CD4-positive, alpha-beta T cell treated with Interleukin-17A for 1 hour (primary cell): ENCODE results near the gene DUSP19.

Experiments used
- DNase-seq: peaks from one replicate; pipeline ENCODE4 v3.0.0-alpha.2; 2020

DUSP19 gene

DNA sequence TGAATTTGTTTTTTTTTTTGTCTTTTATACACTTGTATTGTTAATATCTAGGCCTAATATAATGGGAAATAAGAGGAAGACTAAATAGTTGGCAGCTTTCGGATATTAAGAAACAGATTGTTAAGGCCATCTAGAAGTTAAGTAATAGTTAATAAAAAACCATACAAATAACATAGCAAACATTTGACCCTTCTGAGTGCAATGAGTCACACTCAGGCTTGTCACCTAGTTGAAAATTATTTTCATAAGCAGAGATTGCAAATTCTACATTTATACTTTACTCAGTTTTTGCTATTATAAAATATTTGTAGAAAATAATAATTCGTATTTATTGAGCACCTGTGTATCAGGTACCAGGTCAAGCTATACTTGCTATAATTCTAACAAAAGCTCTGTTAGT lies 48.1 kb downstream of the DUSP19 start:
- DNase-seq: no peak

DNA sequence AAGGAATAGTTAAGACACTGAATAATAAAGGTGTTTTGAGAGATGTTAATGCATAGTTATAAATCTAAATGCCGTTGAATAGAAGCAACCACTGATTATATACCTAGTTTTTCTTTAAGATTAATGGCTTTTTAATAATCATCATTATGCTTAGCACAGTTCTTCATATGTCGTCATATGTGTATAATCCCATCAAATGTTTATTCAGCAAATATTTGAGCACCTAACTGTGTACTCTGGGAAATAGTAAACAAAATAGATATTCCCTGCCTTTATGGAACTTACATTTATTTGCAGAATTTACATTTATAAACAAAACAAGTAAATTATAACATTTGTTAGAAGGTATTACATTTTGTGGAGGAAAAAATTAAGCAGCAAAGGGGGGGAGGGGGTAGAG lies 55.5 kb downstream of the DUSP19 start:
- DNase-seq: no peak

DNA sequence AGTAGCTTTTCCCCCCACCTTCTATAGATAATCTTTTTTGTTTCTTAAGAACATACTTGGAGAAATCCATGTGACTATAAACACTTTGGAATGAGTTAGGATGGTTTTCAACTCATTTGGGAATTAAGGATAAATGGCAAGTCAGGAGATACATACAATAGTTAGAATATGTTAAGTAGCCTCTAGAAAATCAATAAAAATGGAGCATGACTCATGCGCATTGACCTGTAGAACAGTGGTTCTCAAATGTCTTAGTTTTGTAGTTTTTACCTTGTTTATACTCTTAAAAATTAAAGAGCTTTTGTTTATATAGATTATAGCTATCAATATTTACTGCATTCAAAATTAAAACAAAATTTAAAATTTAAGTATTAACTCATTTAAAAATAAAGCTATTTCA lies 70.4 kb downstream of the DUSP19 start:
- DNase-seq: no peak

DNA sequence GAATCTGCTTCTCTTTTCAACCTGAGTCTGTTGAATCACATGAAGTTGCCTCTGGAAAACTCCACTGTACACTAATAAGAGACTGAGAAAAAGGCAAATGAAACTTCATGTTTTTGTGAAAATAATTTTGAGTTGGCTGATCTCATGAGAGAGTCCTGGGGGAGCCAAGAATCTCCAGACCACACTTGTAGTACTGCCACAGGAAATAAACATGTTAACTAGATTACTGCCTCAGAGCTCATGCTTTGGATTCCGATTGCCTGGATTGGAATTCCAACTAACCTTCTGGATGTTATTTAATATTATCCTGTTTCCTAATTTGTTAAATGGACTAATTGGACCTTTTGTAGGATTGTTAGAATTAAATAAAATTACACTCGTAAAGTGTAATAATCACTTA lies 70.9 kb downstream of the DUSP19 start:
- DNase-seq: no peak
